Gastroesophageal sphincter (tissue), 3 donors: ENCODE results near the gene SLC38A1.

ENCODE experiments used
- POLR2A ChIP-seq, 2 donors: fragments of 450-650 bp; IDR thresholded peaks; one replicate each; pipeline ENCODE4 v1.6.1; 2017; ENCODE audit warnings: antibody characterized with exemption in 2 of 2, mild to moderate bottlenecking in 2 of 2, moderate library complexity in 1 of 2
- POLR2AphosphoS5 ChIP-seq: sonication (generic); formaldehyde crosslinking; IDR thresholded peaks from one replicate; pipeline ENCODE4 v1.6.1; 2017; ENCODE audit warnings: antibody characterized with exemption
- TF ChIP-seq, protein P1 (sequence below), 4 experiments: fragments of 200-600 bp in 2 of 4; fragments of 450-650 bp in 2 of 4; sonication (generic) in 1 of 4; IDR thresholded peaks; one replicate each; pipeline ENCODE4 v1.5.1; 2017 to 2019; ENCODE audit warnings: antibody characterized with exemption in 4 of 4, mild to moderate bottlenecking in 2 of 4, moderate library complexity in 2 of 4

DNA sequence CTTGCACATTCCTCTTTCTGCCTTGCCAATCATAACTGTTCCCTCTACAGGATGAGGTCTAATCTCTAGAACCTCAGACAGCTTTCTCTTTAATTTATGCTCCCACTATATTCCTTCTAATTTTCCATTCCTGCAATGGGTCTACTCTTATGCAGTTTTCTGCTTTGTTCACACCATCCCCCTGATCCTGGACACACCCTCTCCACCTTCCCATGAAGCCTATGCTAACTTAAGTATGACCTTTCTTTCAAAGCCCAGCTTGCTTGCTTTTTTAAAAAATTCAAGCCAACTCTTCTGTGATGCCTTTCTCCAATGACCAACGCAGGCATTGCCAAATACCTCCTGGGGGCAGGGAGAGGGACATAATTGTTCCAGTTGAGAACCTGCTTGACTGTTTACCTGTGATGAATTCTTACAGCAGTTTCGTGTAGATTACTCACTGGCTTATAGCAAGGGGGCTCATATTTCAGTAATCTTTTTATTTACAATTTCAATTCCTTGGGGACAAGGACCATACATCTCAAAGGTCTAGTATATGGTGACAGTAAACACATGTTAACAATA, 7.8 kb downstream of the SLC38A1 start:
- TF ChIP-seq, protein P1, sequence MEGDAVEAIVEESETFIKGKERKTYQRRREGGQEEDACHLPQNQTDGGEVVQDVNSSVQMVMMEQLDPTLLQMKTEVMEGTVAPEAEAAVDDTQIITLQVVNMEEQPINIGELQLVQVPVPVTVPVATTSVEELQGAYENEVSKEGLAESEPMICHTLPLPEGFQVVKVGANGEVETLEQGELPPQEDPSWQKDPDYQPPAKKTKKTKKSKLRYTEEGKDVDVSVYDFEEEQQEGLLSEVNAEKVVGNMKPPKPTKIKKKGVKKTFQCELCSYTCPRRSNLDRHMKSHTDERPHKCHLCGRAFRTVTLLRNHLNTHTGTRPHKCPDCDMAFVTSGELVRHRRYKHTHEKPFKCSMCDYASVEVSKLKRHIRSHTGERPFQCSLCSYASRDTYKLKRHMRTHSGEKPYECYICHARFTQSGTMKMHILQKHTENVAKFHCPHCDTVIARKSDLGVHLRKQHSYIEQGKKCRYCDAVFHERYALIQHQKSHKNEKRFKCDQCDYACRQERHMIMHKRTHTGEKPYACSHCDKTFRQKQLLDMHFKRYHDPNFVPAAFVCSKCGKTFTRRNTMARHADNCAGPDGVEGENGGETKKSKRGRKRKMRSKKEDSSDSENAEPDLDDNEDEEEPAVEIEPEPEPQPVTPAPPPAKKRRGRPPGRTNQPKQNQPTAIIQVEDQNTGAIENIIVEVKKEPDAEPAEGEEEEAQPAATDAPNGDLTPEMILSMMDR (IDR thresholded peaks at IDR 0.05): no peak
- TF ChIP-seq POLR2A (IDR thresholded peaks at IDR 0.05) (no peak), POLR2AphosphoS5 (no peak)
